ENCODE measurements around the gene OXTR. TPM values are rescaled to one million over a fixed set of nuclear protein-coding genes. Genes with fewer than 3 reads are reported as not detected.

Gene OXTR
- total and polyA plus RNA-seq, 5 experiments from 2014 or later = 0.18 to 0.58 TPM; not detected in 3

DNA sequence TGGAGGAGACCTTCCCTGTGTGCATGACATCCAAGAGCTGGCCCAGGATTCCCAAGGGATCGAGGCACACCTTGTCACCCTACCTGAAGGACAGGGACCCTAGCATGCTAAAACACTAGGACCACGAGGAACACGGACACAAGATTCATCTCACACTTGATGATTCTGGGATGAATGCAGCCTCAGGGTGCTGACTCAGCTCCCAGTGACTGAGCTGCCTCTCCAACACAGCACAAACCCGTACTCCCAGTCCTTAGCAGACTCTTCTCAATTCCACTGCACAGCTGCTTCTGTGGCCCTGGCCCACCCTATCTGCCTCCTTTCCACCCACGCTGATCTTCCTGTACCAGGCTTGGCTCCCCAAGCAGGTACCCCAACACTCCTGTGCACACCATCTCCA lies 9.1 kb upstream of the OXTR start:
- peaks cover 0 to 2% (median 0%) of the 10 kb centered on the region in 9 donors for H3K9me3 Mint-ChIP-seq
- no peaks in the 10 kb centered on the region for H3K4me1 Mint-ChIP-seq
- ATAC-seq (no peak), DNase-seq (no peak)
- no peak overlapping the region for H3K27ac Mint-ChIP-seq
- H3K36me3 Mint-ChIP-seq = no peaks in the 10 kb centered on the region
- POLR2A ChIA-PET = no interaction called here
- no peak overlapping the region for H3K4me3 Mint-ChIP-seq
- peaks cover 6 to 26% (median 11%) of the 10 kb centered on the region in 5 donors for H3K27me3 Mint-ChIP-seq

GRCh38 chr3:8777978-8778267 lies 8.5 kb upstream of the OXTR start:
- ATAC-seq (no peak), DNase-seq (no peak)
- H3K27me3 Mint-ChIP-seq = peaks cover 6 to 26% (median 14%) of the 10 kb centered on the region in 5 donors
- H3K4me3 Mint-ChIP-seq = no peak overlapping the region
- no peak overlapping the region for H3K27ac Mint-ChIP-seq
- H3K36me3 Mint-ChIP-seq = no peaks in the 10 kb centered on the region
- H3K4me1 Mint-ChIP-seq = no peaks in the 10 kb centered on the region
- H3K9me3 Mint-ChIP-seq = peaks cover 0 to 2% (median 0%) of the 10 kb centered on the region in 9 donors
- POLR2A ChIA-PET = no interaction called here

DNA sequence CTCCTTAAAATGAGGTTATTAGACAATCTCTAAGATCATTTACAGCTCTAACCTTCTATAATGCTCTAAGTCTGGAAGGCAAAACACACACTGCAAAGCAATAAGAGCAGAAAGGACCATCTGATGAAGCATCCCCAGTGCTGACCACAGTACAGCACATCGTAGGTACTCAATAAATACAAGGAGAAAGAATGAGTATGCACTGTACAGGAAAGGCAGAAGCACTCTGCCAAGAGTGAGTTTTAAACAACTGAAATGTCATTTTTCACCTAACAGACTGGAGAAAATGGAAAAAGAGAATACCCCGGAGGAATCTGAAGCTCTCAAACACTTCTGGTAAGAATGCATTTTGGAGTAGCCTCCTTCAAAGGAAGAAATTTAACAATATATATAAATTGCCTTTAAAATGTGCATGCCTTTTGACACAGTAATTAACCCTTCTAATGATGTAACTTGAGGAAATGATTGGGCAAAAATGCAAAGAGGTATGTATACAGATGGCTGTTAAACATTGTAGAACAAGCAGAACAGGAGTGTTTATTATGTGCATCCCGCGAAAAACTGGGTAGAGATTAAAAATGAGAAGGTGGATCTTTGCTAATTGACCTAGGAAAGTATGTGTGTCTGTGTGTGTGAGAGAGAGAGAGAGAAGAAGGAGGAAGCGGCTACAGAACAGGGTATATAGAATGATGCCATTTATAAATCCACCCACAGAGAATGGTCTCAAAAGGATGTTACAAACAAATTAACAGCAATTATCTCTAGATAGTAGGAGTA lies 8.0 kb upstream of the OXTR start:
- ATAC-seq (no peak), DNase-seq (no peak)
- Mint-ChIP-seq H3K4me3 (no peak overlapping the region), H3K27me3 (peaks cover 6 to 26% (median 17%) of the 10 kb centered on the region in 5 donors), H3K9me3 (peaks cover 0 to 2% (median 0%) of the 10 kb centered on the region in 9 donors), H3K36me3 (no peaks in the 10 kb centered on the region), H3K27ac (no peak overlapping the region), H3K4me1 (no peaks in the 10 kb centered on the region)
- POLR2A ChIA-PET = no interaction called here

DNA sequence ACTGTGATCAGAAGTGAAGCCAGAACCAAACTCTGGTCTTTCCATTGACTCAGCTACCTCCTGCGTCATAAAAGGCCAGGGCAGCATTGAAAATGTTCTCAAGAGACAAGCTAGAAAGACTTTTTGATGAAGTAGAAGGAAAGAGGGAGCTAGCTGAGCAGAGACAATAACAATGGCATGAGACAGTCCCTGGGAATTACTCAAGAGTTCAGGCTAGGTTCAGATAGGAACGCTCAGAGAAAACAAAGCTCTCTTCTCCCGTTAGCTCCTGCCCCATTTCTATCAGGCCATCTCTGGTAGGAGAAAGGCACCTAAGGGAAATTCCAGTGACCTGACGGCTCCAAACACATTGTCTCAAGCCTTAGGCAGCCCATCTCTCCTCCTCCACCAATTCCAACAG lies 7.0 kb upstream of the OXTR start:
- no peaks in the 10 kb centered on the region for H3K4me1 Mint-ChIP-seq
- POLR2A ChIA-PET = no interaction called here
- H3K9me3 Mint-ChIP-seq = peaks cover 0 to 2% (median 0%) of the 10 kb centered on the region in 9 donors
- DNase-seq (no peak), ATAC-seq (no peak)
- no peaks in the 10 kb centered on the region for H3K36me3 Mint-ChIP-seq
- no peak overlapping the region for H3K27ac Mint-ChIP-seq
- H3K27me3 Mint-ChIP-seq = peaks cover 10 to 31% (median 22%) of the 10 kb centered on the region in 5 donors
- no peak overlapping the region for H3K4me3 Mint-ChIP-seq

DNA sequence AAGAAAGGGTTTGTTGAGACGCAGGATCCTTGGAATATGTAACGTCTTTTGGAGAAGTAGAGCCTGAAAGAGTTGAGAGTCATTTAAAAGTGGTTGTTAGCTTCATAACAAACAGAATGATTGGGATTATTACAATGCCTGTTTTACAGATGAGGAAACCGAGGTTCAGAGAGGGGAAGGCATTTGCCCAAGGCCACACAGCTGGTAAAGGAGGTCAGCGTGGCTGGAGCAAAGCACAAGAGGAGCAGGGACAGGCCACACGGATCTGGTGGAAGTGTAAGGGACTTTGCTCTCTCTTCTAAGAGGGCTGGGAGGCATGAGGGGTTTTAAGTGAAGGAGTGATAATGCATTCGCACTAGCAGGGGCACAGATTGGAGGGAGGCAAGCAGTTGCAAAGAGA lies 6.2 kb upstream of the OXTR start:
- H3K4me3 Mint-ChIP-seq = no peak overlapping the region
- peaks cover 13 to 32% (median 27%) of the 10 kb centered on the region in 5 donors for H3K27me3 Mint-ChIP-seq
- H3K4me1 Mint-ChIP-seq = no peaks in the 10 kb centered on the region
- H3K9me3 Mint-ChIP-seq = peaks cover 0 to 2% (median 0%) of the 10 kb centered on the region in 9 donors
- DNase-seq (no peak), ATAC-seq (no peak)
- H3K36me3 Mint-ChIP-seq = no peaks in the 10 kb centered on the region
- H3K27ac Mint-ChIP-seq = no peak overlapping the region
- POLR2A ChIA-PET = no interaction called here

DNA sequence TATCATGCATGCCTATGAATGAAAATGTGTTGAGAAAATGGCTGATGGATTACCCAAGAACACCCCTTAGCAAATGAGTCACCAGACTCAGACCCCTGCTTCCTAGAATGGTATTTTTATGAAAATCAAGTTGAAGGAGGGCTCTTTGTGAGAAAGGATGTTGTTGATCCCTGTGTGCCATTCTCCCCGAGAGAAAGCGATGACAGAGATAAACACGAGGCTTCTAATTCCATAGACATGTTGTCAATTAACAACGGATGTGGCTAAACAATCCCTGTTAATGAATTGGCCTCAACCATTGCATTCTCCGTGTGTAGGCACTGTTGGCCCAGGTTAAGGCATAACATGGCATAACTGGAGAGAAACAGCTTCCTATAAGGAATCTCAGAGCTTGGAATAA lies 5.8 kb upstream of the OXTR start:
- ATAC-seq = no peak
- no peak for DNase-seq
- Mint-ChIP-seq H3K9me3 (peaks cover 0 to 2% (median 0%) of the 10 kb centered on the region in 9 donors), H3K36me3 (no peaks in the 10 kb centered on the region), H3K4me1 (no peaks in the 10 kb centered on the region), H3K27ac (no peak overlapping the region), H3K4me3 (no peak overlapping the region), H3K27me3 (peaks cover 16 to 34% (median 26%) of the 10 kb centered on the region in 5 donors)
- POLR2A ChIA-PET = no interaction called here

DNA sequence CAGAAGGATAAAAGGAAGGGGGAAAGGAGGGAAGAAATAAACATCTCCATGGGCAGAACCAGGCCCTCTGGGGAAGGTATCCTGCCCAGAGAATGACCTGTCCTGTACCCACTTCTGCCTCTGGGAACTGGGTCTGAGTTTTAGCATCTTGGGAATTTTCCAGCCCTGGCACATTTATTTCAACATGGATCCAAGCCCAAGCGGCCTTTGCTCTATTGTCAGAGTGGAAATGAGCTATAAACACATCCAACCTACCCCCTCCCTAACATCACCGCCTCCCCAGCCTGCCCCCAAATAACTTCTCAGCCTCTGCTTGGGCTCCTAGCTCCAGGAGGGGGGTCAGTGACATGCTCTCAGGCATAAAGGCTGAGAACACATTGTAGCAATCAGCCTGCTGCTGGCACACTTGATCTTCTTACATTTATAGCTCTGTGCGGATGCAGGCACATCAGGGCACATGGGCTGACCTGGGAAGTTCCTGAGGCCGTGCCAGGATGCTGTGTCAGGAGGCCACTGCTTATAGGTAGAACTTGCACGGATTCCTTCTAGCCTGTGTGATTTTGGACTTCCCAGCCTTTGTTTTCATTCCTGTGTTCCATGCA lies 4.6 kb upstream of the OXTR start:
- POLR2A ChIA-PET = no interaction called here

DNA sequence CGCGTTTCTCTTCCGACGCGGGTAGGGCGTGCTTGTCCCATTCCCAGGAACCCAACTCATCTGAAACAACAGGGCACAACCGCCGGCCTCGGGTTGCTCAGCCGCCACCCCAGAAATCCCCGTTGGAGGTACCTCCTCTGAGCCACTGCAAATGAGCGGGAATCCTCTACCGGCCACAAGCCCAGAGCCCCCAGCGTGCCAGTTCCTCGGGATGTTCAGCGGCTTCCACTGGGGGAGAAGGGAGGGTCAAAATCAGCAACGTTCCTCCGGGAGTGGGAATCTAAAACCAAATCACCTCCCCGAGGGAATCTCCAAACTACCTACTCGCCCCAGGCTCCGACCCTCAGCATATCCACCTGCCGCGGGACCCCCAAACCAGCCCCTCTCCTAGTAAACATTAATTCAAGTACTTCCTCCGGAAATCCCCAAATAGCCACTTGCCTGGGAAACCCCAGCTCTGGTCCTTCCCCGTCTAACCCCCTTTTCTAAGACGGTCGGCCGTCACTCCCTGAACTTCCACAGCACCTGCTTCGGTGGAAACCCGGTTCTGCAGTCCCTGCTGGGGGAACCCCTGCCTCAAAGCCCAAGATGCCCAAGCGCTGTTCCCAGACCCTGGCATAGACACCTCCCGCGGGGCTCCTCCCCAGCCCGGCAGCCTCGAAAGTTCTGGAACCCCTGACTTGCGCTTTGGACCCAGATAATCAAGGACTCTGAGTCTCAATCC lies 887 bp downstream of the OXTR start:
- no peaks in the 10 kb centered on the region for H3K9me3 Mint-ChIP-seq
- H3K27me3 Mint-ChIP-seq = peaks cover 22 to 42% (median 26%) of the 10 kb centered on the region in 5 donors
- H3K4me1 Mint-ChIP-seq = peaks cover 0 to 16% (median 14%) of the 10 kb centered on the region in 4 donors
- ATAC-seq = no peak
- POLR2A ChIA-PET = no interaction called here
- no peak overlapping the region for H3K27ac Mint-ChIP-seq
- H3K36me3 Mint-ChIP-seq = no peaks in the 10 kb centered on the region
- DNase-seq = no peak
- peak overlapping the region in 5 of 10 donors; percentile 47 to 61 (median 54) for H3K4me3 Mint-ChIP-seq

More for the DNA sequence above, 4.6 kb upstream of the OXTR start:
- Mint-ChIP-seq H3K4me3 (no peak overlapping the region), H3K36me3 (no peaks in the 10 kb centered on the region), H3K9me3 (peaks cover 0 to 2% (median 0%) of the 10 kb centered on the region in 9 donors), H3K27ac (no peak overlapping the region), H3K4me1 (peaks cover 0 to 7% (median 6%) of the 10 kb centered on the region in 4 donors), H3K27me3 (peaks cover 25 to 45% (median 33%) of the 10 kb centered on the region in 5 donors)
- DNase-seq (no peak), ATAC-seq (no peak)

DNA sequence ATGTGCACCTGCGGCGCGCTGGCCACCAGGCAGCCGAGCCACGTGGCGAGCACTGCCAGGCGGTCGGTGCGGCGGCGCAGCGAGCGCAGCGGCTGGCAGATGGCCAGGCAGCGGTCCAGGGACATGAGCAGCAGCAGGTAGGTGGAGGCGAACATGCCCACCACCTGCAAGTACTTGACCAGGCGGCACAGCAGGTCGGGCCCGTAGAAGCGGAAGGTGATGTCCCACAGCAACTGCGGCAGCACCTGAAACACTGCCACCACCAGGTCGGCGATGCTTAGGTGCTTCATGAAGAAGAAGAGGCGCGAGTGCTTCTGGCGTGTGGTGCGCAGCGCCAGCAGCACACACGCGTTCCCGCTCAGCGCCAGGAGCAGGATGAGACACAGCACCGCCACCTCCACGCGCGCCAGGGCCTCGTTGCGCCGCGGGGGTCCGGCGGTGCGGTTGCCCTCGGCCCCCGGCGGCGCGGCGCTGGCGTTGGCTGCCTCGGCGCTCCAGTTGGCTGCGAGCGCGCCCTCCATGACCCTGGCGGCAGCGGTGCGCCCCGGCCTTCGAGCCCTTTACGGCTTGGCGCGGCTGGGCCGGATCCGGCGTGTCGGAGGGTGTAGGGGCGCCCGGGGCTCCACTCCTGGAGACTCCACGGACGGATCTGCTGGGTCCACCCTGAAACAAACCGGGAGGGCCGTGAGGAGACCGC lies 1.6 kb downstream of the OXTR start:
- peak overlapping the region in 1 of 10 donors; percentile 54 for H3K4me3 Mint-ChIP-seq
- no peaks in the 10 kb centered on the region for H3K36me3 Mint-ChIP-seq
- H3K27ac Mint-ChIP-seq = no peak overlapping the region
- DNase-seq (no peak), ATAC-seq (no peak)
- peaks cover 0 to 16% (median 14%) of the 10 kb centered on the region in 4 donors for H3K4me1 Mint-ChIP-seq
- no peaks in the 10 kb centered on the region for H3K9me3 Mint-ChIP-seq
- POLR2A ChIA-PET = no interaction called here
- peaks cover 17 to 42% (median 26%) of the 10 kb centered on the region in 5 donors for H3K27me3 Mint-ChIP-seq

DNA sequence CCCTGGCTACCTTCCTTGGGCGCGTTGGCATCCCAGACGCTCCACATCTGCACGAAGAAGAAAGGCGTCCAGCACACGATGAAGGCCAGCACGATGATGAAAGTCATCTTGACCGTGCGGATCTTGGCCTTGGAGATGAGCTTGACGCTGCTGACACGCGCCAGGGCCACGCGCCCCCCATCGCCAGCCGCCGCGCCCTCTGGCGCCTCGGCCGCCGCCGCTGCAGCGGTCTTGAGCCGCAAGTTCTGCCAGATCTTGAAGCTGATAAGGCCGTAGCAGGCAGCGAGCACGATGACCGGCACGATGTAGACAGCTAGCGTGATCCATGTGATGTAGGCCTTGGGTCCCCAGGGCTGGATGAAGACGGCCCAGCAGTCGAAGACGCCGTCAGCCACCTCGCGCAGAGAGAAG lies 2.2 kb downstream of the OXTR start:
- peaks cover 0 to 16% (median 14%) of the 10 kb centered on the region in 4 donors for H3K4me1 Mint-ChIP-seq
- no peaks in the 10 kb centered on the region for H3K36me3 Mint-ChIP-seq
- peak overlapping the region in 1 of 10 donors; percentile 12 for H3K4me3 Mint-ChIP-seq
- H3K27me3 Mint-ChIP-seq = peaks cover 15 to 42% (median 26%) of the 10 kb centered on the region in 5 donors
- no peak overlapping the region for H3K27ac Mint-ChIP-seq
- POLR2A ChIA-PET = no interaction called here
- no peak for ATAC-seq
- no peak for DNase-seq
- no peaks in the 10 kb centered on the region for H3K9me3 Mint-ChIP-seq

DNA sequence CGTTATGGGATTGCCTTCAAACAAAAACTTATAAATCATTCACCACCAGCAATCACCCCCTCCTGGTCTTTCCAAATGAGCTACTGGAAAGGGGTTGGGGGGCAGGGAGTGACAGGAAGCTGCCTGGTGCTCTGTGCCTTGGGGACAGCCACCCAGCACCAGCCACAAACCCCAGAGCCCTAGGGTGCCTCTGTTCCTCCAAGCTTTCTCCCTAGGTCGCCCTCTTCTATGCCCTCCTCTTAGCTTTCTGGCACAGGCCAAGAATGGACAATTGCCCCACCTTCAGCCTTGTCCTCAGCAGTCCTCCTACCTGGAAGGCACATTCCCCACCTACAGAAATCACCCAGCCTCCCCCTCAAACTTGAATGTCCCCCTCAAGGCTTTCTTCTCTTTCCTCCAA lies 3.3 kb downstream of the OXTR start:
- POLR2A ChIA-PET = no interaction called here
- ATAC-seq (no peak), DNase-seq (no peak)
- Mint-ChIP-seq H3K27me3 (peaks cover 8 to 39% (median 19%) of the 10 kb centered on the region in 5 donors), H3K27ac (no peak overlapping the region), H3K4me3 (no peak overlapping the region), H3K9me3 (no peaks in the 10 kb centered on the region), H3K4me1 (peaks cover 0 to 16% (median 14%) of the 10 kb centered on the region in 4 donors), H3K36me3 (no peaks in the 10 kb centered on the region)

DNA sequence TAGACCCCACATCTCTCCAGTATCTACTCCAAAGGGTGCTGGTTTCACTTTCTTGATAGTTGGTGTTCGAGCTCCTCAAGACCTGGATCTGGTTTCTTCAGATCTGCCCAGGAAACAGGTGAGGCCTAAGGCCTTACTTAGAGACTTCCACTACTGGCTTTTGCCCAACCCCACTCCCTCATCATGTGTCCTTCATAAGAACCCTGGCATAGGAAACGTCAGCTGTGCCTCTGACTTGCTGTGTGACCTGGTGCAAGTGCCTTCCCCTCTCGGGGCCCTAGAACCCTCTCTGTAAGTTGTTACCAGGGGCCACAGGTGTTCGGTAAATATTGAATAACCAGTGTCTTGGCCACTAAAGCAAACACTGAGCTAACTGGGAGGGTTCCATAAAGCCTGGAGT lies 3.9 kb downstream of the OXTR start:
- no peaks in the 10 kb centered on the region for H3K36me3 Mint-ChIP-seq
- H3K27me3 Mint-ChIP-seq = peaks cover 5 to 35% (median 19%) of the 10 kb centered on the region in 5 donors
- ATAC-seq (no peak), DNase-seq (no peak)
- no peak overlapping the region for H3K4me3 Mint-ChIP-seq
- POLR2A ChIA-PET = no interaction called here
- H3K27ac Mint-ChIP-seq = no peak overlapping the region
- H3K4me1 Mint-ChIP-seq = peaks cover 0 to 16% (median 14%) of the 10 kb centered on the region in 4 donors
- no peaks in the 10 kb centered on the region for H3K9me3 Mint-ChIP-seq

DNA sequence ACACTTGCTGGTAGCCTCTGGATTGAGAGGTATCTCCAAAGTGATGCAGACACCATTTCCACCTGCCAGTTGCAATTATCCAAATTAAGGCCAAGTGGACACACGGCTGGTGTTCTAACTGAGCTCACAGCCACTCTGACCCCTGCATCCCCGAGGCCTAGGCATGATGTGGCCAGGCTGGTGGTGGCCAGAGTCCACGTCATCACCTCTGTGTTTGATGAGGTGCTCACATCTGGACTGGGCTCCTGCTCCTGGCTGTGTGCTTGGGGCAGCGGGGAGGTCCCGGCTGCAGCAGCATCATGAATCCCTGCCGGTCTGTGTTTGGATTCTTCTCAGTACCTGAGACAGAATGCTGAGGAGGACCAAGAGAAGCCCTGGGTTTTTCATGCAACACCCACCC lies 4.9 kb downstream of the OXTR start:
- Mint-ChIP-seq H3K36me3 (no peaks in the 10 kb centered on the region), H3K4me3 (no peak overlapping the region), H3K4me1 (peaks cover 0 to 14% (median 12%) of the 10 kb centered on the region in 4 donors), H3K27me3 (peaks cover 1 to 25% (median 13%) of the 10 kb centered on the region in 5 donors), H3K27ac (no peak overlapping the region), H3K9me3 (no peaks in the 10 kb centered on the region)
- DNase-seq (no peak), ATAC-seq (no peak)
- POLR2A ChIA-PET = no interaction called here

Data from naive thymus-derived CD8-positive, alpha-beta T cell (primary cell).